ENCODE data around the gene TLE6. TPM values are rescaled to one million over a fixed set of nuclear protein-coding genes. Genes with fewer than 3 reads are reported as not detected.
A peak's percentile ranks its signal among the peaks of the same experiment; 100 is the strongest.

Gene TLE6
- total and polyA plus RNA-seq, 4 donors, result 0.47 to 2.8 (median 1.2) TPM

DNA sequence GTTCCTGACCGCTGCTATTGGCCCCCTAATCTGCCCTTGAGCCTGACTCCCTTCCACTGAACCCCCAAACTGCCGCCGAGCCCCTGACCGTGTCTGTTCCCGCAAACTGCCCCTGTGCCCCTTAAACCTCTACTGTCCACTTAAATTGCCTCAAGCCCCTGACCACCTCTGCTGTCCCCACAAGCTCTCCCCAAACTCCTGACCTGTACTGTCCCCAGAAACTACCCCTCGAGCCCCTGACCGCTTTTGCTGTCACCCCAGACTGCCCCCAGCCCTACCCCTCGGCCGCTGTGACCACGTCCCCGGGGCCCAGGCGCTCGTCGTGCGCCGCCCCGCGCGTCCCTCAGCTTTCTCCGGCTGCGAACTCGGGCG, 33.0 kb upstream of the TLE6 start:
- no peaks in the 10 kb centered on the region for H3K27me3 ChIP-seq (ENCODE audit: control insufficient read depth in 4 of 4, insufficient read depth in 4 of 4, low read length in 3 of 4)
- peak overlapping the region; percentile 26 to 63 for H3K9ac ChIP-seq (ENCODE audit: low read depth in 1 of 2, low read length in 2 of 2)
- DNase-seq (ENCODE audit: low spot score), result no peak
- peaks cover 0 to 2% (median 0%) of the 10 kb centered on the region in 4 donors for H3K36me3 ChIP-seq (ENCODE audit: control insufficient read depth in 4 of 4, insufficient read depth in 3 of 4, low read depth in 1 of 4, low read length in 3 of 4)
- H3K9me3 ChIP-seq (ENCODE audit: control insufficient read depth in 4 of 4, low read length in 3 of 4), result peaks cover 0 to 2% (median 0%) of the 10 kb centered on the region in 4 donors
- peaks cover 8 to 17% (median 12%) of the 10 kb centered on the region in 4 donors for H3K4me1 ChIP-seq (ENCODE audit: control insufficient read depth in 4 of 4, insufficient read depth in 4 of 4, low read length in 3 of 4)
- TF ChIP-seq FOXA2 (IDR thresholded peaks at IDR 0.05) (no peak), HNF4A (conservative IDR thresholded peaks at IDR 0.05) (no peak), JUND (IDR thresholded peaks at IDR 0.05) (no peak), RXRA (IDR thresholded peaks at IDR 0.05) (no peak), YY1 (IDR thresholded peaks at IDR 0.05) (no peak), EGR1 (IDR thresholded peaks at IDR 0.05; ENCODE audit: low read depth in 2 of 2) (no peak)
- TF ChIP-seq, protein P1, sequence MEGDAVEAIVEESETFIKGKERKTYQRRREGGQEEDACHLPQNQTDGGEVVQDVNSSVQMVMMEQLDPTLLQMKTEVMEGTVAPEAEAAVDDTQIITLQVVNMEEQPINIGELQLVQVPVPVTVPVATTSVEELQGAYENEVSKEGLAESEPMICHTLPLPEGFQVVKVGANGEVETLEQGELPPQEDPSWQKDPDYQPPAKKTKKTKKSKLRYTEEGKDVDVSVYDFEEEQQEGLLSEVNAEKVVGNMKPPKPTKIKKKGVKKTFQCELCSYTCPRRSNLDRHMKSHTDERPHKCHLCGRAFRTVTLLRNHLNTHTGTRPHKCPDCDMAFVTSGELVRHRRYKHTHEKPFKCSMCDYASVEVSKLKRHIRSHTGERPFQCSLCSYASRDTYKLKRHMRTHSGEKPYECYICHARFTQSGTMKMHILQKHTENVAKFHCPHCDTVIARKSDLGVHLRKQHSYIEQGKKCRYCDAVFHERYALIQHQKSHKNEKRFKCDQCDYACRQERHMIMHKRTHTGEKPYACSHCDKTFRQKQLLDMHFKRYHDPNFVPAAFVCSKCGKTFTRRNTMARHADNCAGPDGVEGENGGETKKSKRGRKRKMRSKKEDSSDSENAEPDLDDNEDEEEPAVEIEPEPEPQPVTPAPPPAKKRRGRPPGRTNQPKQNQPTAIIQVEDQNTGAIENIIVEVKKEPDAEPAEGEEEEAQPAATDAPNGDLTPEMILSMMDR (IDR thresholded peaks at IDR 0.05; ENCODE audit: low read depth, low read length, missing input control), result no peak
- TF ChIP-seq, protein P2, sequence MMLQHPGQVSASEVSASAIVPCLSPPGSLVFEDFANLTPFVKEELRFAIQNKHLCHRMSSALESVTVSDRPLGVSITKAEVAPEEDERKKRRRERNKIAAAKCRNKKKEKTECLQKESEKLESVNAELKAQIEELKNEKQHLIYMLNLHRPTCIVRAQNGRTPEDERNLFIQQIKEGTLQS (IDR thresholded peaks at IDR 0.05), result no peak
- 2% methylated on average over 23 of the region's 23 CpGs for WGBS
- peak overlapping the region; percentile 64 to 80 (median 78) for H3K4me3 ChIP-seq (ENCODE audit: low read depth in 1 of 3, low read length in 3 of 3)
- H3K27ac ChIP-seq (ENCODE audit: low read depth in 1 of 2, low read length in 2 of 2), result peak overlapping the region; percentile 92 to 94

DNA sequence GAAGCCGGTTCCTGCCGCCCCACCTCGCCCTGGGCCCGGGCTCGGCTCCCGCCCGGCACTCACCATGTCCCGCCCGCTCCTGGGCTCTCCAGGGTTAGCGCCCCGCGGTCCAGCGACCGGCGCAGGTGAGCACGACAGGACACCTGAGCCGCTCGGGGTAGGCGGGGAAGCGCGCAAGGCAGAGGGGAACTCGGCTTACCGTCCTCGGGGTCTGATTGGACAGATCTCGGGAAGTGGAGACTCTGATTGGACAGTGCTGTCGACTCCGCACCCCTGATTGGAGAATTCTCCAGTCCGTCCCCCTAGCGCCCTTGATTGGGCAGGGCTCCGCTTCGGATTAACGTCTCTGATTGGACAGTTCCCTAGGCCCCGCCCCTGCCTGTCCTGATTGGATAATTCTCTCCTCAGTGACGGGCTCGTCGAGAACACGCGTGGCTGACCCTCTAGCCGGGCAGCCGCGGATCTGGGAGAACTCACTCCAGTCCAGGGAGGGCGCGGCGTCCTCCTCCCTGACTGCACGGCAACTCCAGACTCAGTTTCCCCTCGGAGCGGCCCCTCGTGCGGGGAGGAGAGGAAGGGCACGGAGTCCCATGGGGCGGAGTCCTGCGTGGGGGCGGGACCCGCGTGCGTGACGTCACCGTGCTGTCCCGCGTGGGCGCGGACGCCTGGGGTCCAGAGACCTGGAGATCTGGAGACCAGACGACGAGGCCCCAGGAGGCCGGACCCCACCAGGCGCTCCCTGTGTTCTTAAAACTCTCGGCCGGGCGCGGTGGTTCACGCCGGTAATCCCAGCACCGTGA, 32.4 kb upstream of the TLE6 start, which contains the start of gene ZNF77:
ZNF77 (minus strand) TSS at position 197 of the 800 bp plus-strand sequence; CDS start at position 66, 131 bp downstream.
- H3K9me3 ChIP-seq (ENCODE audit: control insufficient read depth in 4 of 4, low read length in 3 of 4), result no peaks in the 10 kb centered on the region
- WGBS, result 2% methylated on average over 74 of the region's 74 CpGs
- no peaks in the 10 kb centered on the region for H3K27me3 ChIP-seq (ENCODE audit: control insufficient read depth in 4 of 4, insufficient read depth in 4 of 4, low read length in 3 of 4)
- TF ChIP-seq YY1 (IDR thresholded peaks at IDR 0.05) (peak; percentile 24), RAD21 (IDR thresholded peaks at IDR 0.05) (peak in 1 of 2 donors; percentile 22), JUND (IDR thresholded peaks at IDR 0.05) (peak in 1 of 2 donors; percentile 27), SP1 (IDR thresholded peaks at IDR 0.05) (peak; percentile 100), FOXA2 (IDR thresholded peaks at IDR 0.05) (no peak), NR2F2 (IDR thresholded peaks at IDR 0.05) (peak; percentile 33), HNF4A (conservative IDR thresholded peaks at IDR 0.05) (peak in 1 of 2 donors; percentile 7), FOXA1 (IDR thresholded peaks at IDR 0.05) (no peak), GABPA (IDR thresholded peaks at IDR 0.05 in 1 of 2, conservative IDR thresholded peaks at IDR 0.05 in 1 of 2) (peak in 1 of 2 donors; percentile 67), RXRA (IDR thresholded peaks at IDR 0.05) (peak; percentile 55 to 69), HNF4G (IDR thresholded peaks at IDR 0.05) (no peak), TAF1 (conservative IDR thresholded peaks at IDR 0.05) (peak; percentile 22), EGR1 (IDR thresholded peaks at IDR 0.05; ENCODE audit: low read depth in 2 of 2) (peak in 1 of 2 donors; percentile 24)
- TF ChIP-seq, protein P3, sequence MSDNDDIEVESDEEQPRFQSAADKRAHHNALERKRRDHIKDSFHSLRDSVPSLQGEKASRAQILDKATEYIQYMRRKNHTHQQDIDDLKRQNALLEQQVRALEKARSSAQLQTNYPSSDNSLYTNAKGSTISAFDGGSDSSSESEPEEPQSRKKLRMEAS (IDR thresholded peaks at IDR 0.05), result peak; percentile 48
- TF ChIP-seq, protein P4, sequence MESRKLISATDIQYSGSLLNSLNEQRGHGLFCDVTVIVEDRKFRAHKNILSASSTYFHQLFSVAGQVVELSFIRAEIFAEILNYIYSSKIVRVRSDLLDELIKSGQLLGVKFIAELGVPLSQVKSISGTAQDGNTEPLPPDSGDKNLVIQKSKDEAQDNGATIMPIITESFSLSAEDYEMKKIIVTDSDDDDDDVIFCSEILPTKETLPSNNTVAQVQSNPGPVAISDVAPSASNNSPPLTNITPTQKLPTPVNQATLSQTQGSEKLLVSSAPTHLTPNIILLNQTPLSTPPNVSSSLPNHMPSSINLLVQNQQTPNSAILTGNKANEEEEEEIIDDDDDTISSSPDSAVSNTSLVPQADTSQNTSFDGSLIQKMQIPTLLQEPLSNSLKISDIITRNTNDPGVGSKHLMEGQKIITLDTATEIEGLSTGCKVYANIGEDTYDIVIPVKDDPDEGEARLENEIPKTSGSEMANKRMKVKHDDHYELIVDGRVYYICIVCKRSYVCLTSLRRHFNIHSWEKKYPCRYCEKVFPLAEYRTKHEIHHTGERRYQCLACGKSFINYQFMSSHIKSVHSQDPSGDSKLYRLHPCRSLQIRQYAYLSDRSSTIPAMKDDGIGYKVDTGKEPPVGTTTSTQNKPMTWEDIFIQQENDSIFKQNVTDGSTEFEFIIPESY (IDR thresholded peaks at IDR 0.05), result no peak
- TF ChIP-seq, protein P2 (IDR thresholded peaks at IDR 0.05), result no peak
- TF ChIP-seq, protein P1 (IDR thresholded peaks at IDR 0.05; ENCODE audit: low read depth, low read length, missing input control), result peak; percentile 14
- TF ChIP-seq, protein P5, sequence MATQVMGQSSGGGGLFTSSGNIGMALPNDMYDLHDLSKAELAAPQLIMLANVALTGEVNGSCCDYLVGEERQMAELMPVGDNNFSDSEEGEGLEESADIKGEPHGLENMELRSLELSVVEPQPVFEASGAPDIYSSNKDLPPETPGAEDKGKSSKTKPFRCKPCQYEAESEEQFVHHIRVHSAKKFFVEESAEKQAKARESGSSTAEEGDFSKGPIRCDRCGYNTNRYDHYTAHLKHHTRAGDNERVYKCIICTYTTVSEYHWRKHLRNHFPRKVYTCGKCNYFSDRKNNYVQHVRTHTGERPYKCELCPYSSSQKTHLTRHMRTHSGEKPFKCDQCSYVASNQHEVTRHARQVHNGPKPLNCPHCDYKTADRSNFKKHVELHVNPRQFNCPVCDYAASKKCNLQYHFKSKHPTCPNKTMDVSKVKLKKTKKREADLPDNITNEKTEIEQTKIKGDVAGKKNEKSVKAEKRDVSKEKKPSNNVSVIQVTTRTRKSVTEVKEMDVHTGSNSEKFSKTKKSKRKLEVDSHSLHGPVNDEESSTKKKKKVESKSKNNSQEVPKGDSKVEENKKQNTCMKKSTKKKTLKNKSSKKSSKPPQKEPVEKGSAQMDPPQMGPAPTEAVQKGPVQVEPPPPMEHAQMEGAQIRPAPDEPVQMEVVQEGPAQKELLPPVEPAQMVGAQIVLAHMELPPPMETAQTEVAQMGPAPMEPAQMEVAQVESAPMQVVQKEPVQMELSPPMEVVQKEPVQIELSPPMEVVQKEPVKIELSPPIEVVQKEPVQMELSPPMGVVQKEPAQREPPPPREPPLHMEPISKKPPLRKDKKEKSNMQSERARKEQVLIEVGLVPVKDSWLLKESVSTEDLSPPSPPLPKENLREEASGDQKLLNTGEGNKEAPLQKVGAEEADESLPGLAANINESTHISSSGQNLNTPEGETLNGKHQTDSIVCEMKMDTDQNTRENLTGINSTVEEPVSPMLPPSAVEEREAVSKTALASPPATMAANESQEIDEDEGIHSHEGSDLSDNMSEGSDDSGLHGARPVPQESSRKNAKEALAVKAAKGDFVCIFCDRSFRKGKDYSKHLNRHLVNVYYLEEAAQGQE (IDR thresholded peaks at IDR 0.05), result no peak
- H3K9ac ChIP-seq (ENCODE audit: low read depth in 1 of 2, low read length in 2 of 2), result peak within 1 kb of the TSS; percentile 26 to 63
- H3K27ac ChIP-seq (ENCODE audit: low read depth in 1 of 2, low read length in 2 of 2), result peak within 1 kb of the TSS; percentile 92 to 94
- H3K4me1 ChIP-seq (ENCODE audit: control insufficient read depth in 4 of 4, insufficient read depth in 4 of 4, low read length in 3 of 4), result peaks cover 8 to 22% (median 17%) of the 10 kb centered on the region in 4 donors
- peak; percentile 94 for DNase-seq (ENCODE audit: low spot score)
- no peaks in the 10 kb centered on the region for H3K36me3 ChIP-seq (ENCODE audit: control insufficient read depth in 4 of 4, insufficient read depth in 3 of 4, low read depth in 1 of 4, low read length in 3 of 4)
- H3K4me3 ChIP-seq (ENCODE audit: low read depth in 1 of 3, low read length in 3 of 3), result peak within 1 kb of the TSS; percentile 64 to 80 (median 78)

Data from liver (tissue), 9 donors.